T follicular helper cell (primary cell): Measurements from ENCODE around the gene ARID4B.
"Not testable (repeated sequence)": the region's sequence is repeated elsewhere in the genome, so short reads cannot be mapped to it uniquely, and the experiment has no call there.

ENCODE experiments used
- DNase-seq: peaks from one replicate; pipeline ENCODE4 v3.0.0-alpha.2; 2020; ENCODE audit warnings: low read depth

Gene ARID4B

GRCh38 chr1:235270625-235271024, 57.4 kb downstream of the ARID4B start:
- no peak for DNase-seq

- not testable (repeated sequence) for DNase-seq
These were observed 58.0 kb downstream of the ARID4B start for GRCh38 chr1:235269990-235270389.

- DNase-seq, result no peak
These were observed 59.4 kb downstream of the ARID4B start for GRCh38 chr1:235268379-235269125.

GRCh38 chr1:235266967-235267366, 61.0 kb downstream of the ARID4B start:
- no peak for DNase-seq

- DNase-seq, result no peak
These were observed 61.7 kb downstream of the ARID4B start for GRCh38 chr1:235266325-235266724.

GRCh38 chr1:235265900-235266299, 62.1 kb downstream of the ARID4B start:
- no peak for DNase-seq

GRCh38 chr1:235264327-235264726, 63.7 kb downstream of the ARID4B start:
- DNase-seq, result no peak

GRCh38 chr1:235262539-235262938, 65.4 kb downstream of the ARID4B start:
- DNase-seq, result no peak

GRCh38 chr1:235261243-235261642, 66.7 kb downstream of the ARID4B start:
- no peak for DNase-seq

GRCh38 chr1:235259133-235259778, 68.7 kb downstream of the ARID4B start:
- DNase-seq, result no peak

GRCh38 chr1:235258068-235258467, 69.9 kb downstream of the ARID4B start:
- not testable (repeated sequence) for DNase-seq

GRCh38 chr1:235254721-235255120, 73.3 kb downstream of the ARID4B start:
- DNase-seq, result no peak

- DNase-seq, result peak; percentile 45
These were observed 74.6 kb downstream of the ARID4B start for GRCh38 chr1:235253219-235253962.

- no peak for DNase-seq
These were observed 77.5 kb downstream of the ARID4B start for GRCh38 chr1:235250430-235250829.

GRCh38 chr1:235246022-235246948, 81.7 kb downstream of the ARID4B start:
- no peak for DNase-seq

GRCh38 chr1:235244974-235245592, 82.9 kb downstream of the ARID4B start:
- DNase-seq, result no peak

- DNase-seq, result no peak
These were observed 87.0 kb downstream of the ARID4B start for GRCh38 chr1:235240960-235241359.

- DNase-seq, result no peak
These were observed 88.1 kb downstream of the ARID4B start for GRCh38 chr1:235239851-235240250.

- DNase-seq, result no peak
These were observed 89.4 kb downstream of the ARID4B start for GRCh38 chr1:235238558-235238957.

- DNase-seq, result no peak
These were observed 91.9 kb downstream of the ARID4B start for GRCh38 chr1:235236128-235236527.

- DNase-seq, result no peak
These were observed 98.1 kb downstream of the ARID4B start for GRCh38 chr1:235229868-235230267.
